G401 (cell line): ENCODE measurements around the gene CAMKMT. TPM values are rescaled to one million over a fixed set of nuclear protein-coding genes. Genes with fewer than 3 reads are reported as not detected.
"Not testable (repeated sequence)": the region's sequence is repeated elsewhere in the genome, so short reads cannot be mapped to it uniquely, and the experiment has no call there.

Experiments
- DNase-seq: peaks from one replicate; pipeline ENCODE4 v3.0.0-alpha.2; 2015; ENCODE audit warnings: low spot score
- in situ Hi-C: cut with HindIII; loops from 2 replicates; pipeline ENCODE4 v1.10.0; 2016; ENCODE audit warnings: low sequenced_read_pairs, mixed read lengths
- total RNA-seq: library from RNA; depleted of rRNA; stranded (reverse); fragments of >200 nt; shearing (Covaris generic); gene quantifications from 2 replicates; pipeline ENCODE4 v1.2.3, GENCODE V29; 2014

Gene CAMKMT
- total RNA-seq, 1 experiment from 2014 or later, result 1.6 TPM

DNA sequence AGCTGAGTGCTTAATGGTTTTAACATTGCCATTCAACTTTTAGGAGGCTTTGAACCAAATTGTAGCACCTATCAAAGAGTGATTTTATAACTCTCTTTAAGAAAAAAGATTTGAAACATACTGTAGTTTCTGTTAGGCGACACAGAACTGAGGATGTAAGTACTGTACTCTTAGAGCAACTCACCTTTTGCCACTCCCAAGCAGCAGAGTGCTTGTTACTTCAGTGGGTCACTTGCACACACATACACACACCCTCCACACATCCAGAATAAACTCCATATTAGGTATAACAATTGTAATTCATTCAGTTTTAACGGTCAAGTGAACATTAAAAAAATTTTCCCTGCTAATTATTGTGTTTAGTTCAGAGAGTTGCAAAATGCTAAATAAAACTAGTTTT, 118.3 kb downstream of the CAMKMT start:
- in situ Hi-C loops, result no loop called here

DNA sequence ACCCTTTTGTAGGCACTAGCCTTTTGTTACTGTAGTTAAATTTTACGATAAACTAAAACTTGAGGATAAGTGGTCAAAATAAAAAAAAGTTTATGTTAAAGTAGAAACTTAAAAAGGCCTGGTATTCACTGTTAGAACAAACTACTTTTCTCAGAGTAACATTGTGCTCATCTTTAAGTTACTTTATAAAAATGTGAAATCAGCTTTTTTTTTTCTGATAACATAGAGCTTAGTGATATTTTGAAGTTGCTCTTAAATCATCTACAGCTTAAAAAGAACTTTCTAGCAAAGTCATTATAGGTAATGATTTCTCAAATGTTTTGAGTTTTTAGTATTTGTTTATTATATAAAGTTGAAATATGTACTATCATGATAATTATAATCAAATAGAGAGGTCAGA, 125.3 kb downstream of the CAMKMT start:
- in situ Hi-C loops, result no loop called here

More for the DNA sequence above, 118.3 kb downstream of the CAMKMT start:
- no peak for DNase-seq

DNA sequence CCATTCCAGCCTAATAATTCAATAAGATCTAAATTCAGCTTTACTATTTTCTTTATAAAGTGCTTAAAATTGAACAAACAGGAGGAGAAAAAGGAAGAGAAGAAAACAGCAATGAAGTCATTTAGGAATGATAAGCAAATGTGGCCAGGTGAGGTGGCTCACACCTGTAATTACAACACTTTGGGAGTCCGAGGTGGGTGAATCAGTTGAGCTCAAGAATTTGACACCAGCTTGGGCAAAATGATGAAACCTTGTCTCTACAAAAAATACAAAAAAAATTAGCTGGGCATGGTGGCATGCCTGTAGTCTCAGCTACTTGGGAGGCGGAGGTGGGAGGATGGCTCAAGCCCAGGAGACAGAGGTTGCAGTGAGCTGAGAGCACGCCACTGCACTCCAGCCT, 129.0 kb downstream of the CAMKMT start:
- in situ Hi-C loops, result no loop called here
- no peak for DNase-seq

More for the DNA sequence above, 125.3 kb downstream of the CAMKMT start:
- no peak for DNase-seq

DNA sequence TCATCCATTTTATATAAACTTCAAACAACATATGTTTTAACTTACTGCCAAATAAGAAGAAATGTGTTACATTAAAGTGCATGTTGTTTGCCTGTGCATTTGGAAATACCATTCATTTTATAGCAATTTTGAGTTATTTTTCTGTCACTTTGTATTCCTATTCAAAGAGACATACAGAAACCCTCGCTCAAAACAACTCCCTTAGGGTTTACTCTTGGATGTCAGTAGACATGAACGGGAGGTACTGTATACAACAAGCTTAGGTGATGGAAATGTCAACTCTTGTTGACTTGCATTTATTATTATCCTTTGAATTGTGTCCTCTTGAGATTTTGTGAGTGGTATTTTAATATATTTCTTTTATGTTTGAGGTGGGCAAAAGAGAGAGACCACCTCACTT, 132.3 kb downstream of the CAMKMT start:
- DNase-seq, result no peak
- in situ Hi-C loops, result no loop called here

GRCh38 chr2:44495035-44495434, 133.3 kb downstream of the CAMKMT start:
- DNase-seq, result no peak
- in situ Hi-C loops, result no loop called here

DNA sequence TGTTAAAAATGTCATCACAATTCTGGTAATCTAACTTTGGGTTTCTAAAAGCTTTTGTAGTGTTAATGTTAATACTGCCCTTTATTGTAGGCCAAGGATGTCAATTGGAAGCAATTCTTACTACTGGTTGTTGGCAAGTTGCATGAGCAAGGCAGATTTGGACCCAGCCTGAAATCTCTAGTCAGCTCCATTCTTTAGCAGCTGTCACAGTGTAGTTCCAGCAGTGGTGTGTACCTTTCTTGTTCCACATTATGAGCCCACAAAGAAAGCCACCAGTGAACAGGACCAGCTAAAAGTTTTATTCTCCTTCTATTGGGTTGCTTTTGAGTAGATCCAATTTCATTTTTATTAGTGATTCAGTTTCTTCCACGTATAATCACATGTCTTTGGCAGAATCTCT, 133.8 kb downstream of the CAMKMT start:
- in situ Hi-C loops, result no loop called here
- DNase-seq, result no peak

DNA sequence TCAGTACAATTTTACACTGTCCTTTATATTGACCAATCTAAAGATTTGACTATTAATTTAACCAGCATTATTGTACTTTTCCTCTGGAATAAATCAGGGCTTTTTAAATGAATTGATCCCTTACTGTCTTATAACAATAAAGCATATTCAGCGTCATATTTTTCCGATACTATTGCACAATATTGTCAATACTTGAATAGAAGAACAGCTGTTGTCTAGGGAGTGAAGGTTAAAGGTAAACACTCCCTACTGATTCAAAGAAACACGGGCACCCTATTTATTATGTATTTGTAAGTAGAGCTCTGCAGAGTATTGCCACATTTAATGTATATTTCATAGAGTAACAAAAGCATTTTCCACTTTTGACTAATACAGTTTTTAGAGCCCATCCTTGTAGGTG, 134.4 kb downstream of the CAMKMT start:
- in situ Hi-C loops, result no loop called here
- DNase-seq, result no peak

- DNase-seq, result no peak
- in situ Hi-C loops, result no loop called here
Observed at GRCh38 chr2:44498551-44498950, 136.8 kb downstream of the CAMKMT start.

DNA sequence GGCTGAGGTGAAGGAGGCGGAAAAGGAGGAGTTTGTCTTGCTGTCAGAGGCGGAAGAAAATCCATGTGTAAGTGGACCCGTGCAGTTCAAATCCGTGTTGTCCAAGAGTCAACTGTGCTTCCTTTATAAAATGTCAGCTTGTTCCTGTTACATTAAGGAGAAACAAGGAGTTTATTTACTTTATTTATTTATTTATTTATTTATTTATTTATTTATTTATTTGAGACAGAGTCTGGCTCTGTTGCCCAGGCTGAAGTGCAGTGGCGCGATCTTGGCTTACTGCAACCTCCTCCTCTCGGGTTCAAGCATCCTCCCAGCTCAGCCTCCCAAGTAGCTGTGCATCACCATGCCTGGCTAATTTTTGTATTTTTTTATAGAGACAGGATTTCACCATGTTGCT, 143.9 kb downstream of the CAMKMT start:
- DNase-seq, in situ Hi-C loops: not testable (repeated sequence)

DNA sequence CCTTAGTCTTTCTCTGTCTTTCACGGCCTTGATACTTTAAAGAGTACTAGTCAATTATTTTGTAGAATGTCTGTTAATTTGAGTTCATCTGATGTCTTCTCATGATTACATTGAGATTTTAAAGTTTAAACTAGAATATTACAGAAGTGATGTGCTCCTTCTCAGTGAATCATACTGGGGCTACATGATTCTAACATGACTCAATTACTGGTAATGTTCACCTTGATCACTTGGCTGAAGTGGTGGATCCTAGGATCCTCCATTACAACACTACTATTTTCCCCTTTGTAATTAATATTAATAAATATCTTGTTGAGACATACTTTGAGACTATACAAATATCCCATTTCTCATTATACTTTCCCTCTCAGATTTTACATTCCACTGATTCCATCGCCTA, 148.5 kb downstream of the CAMKMT start:
- in situ Hi-C loops, result no loop called here
- no peak for DNase-seq

DNA sequence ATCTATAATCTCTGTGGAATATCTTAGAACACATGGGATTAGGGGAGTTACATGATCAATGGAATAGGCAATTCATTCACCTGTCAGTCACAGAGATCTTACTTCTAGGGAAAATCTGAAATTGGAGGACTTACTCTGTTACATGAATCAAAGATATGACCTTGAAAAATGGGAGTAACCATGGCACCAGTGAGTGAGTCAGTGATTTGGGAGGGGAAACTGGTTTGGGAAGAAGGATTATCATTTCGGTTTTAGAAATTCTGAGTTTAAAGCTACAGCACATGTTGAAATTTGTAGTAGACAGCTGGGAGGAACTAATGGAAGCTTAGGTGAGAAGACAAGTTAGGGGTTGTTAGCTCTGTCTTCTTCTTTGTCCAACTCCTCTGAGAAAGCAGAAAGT, 153.7 kb downstream of the CAMKMT start:
- in situ Hi-C loops, result no loop called here

DNA sequence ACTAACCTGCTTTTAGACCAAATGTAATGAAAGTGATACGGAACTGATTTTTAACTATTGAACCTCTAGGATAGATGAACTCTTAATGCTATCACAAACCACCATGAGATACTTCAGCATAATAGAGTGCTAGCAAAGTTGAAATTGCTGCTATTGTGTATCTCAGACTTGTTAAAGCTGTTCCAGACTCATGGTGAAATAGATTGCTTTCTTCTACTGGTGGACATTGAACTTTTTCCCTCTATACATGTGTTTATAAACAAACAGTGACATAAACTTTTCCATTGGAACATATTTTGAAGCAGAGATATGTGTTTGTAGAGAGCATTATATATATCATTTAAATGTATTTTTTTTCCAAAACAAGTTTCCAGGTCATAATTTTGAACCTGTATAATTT, 157.3 kb downstream of the CAMKMT start:
- no peak for DNase-seq
- in situ Hi-C loops, result no loop called here

More for the DNA sequence above, 153.7 kb downstream of the CAMKMT start:
- DNase-seq, result no peak

GRCh38 chr2:44522846-44523245, 161.1 kb downstream of the CAMKMT start:
- in situ Hi-C loops, result no loop called here
- no peak for DNase-seq

GRCh38 chr2:44524347-44524926, 162.7 kb downstream of the CAMKMT start:
- in situ Hi-C loops, result no loop called here
- no peak for DNase-seq

GRCh38 chr2:44526352-44526751, 164.6 kb downstream of the CAMKMT start:
- in situ Hi-C loops, result no loop called here

GRCh38 chr2:44528595-44528994, 166.8 kb downstream of the CAMKMT start:
- DNase-seq, result no peak
- in situ Hi-C loops, result no loop called here

More at GRCh38 chr2:44526352-44526751, 164.6 kb downstream of the CAMKMT start:
- DNase-seq, result no peak

GRCh38 chr2:44529448-44529847, 167.7 kb downstream of the CAMKMT start:
- DNase-seq, result no peak
- in situ Hi-C loops, result no loop called here

DNA sequence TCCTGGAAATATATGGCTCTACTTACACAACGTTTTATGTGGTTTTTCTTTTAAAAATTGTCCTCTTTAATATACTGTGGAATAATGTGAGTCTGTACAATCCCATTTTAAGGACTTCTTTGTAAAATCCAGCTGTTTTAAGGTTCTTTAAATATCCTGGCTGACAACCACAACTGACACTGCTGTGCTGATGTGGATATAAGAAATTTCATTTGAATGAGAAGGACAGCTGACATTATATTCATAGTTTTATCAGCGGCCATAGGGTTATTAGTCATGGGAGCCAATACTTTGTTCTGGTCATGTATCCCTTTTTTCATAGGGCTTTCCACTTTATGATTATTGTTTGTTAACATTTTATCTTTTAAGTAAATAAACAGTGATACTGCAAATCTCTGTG, 169.5 kb downstream of the CAMKMT start:
- in situ Hi-C loops, result no loop called here
- DNase-seq, result no peak

- DNase-seq, result no peak
- in situ Hi-C loops, result no loop called here
Observed at GRCh38 chr2:44532031-44532430, 170.3 kb downstream of the CAMKMT start.

DNA sequence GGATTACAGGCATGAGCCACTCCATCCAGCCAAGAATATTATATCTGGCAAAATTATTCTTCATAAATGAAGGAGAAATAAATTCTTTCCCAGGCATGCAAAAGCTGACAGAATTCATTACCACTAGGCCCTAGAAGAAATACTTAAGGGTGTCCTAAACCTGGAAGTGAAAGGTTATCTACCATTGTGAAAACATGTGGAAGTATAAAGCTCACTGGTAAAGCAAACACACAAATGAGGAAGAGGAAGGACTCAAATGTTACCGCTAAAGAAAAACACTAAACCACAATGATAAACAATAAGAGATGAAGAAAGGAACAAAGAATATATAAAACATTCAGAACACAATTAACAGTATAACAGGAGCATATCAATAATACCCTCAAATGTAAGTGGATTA, 171.8 kb downstream of the CAMKMT start:
- in situ Hi-C loops, result no loop called here
- DNase-seq, result no peak

DNA sequence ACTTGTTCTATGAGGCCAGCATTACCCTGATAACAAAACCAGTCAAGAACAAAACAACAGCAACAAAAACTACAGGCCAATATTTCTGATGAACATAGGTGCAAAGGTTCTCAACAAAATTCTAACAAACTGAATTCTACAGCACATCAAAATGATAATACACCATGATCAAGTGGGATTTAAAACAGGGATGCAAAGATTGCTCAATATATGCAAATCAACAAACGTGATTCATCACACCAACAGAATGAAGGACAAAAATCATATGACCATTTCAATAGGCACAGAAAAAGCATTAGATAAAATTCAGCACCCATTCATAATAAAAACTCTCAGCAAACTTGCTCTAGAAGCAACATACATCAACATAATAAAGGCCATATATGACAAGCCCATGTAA, 173.6 kb downstream of the CAMKMT start:
- in situ Hi-C loops, result no loop called here
- no peak for DNase-seq

GRCh38 chr2:44537264-44537663, 175.5 kb downstream of the CAMKMT start:
- in situ Hi-C loops, result no loop called here
- DNase-seq, result no peak
